HepG2 (cell line): Measurements from ENCODE around the gene NRAP.

Source experiments
- ARNT ChIP-seq: fragments of 450-650 bp; IDR thresholded peaks from 2 replicates; pipeline ENCODE4 v1.6.1; 2017
- CHD4 ChIP-seq: fragments of 200-600 bp; sonication (generic); IDR thresholded peaks from 2 replicates; pipeline ENCODE4 v1.7.0; 2017; ENCODE audit warnings: mild to moderate bottlenecking, low read length, borderline replicate concordance
- GATA4 ChIP-seq: sonication (generic); IDR thresholded peaks from 2 replicates; pipeline ENCODE4 v1.6.1; 2016; ENCODE audit warnings: antibody characterized with exemption, low read depth, borderline replicate concordance
- NONO ChIP-seq, 2 experiments: fragments of 450-650 bp in 1 of 2; sonication (generic) in 1 of 2; formaldehyde crosslinking in 1 of 2; IDR thresholded peaks in 1 of 2; conservative IDR thresholded peaks in 1 of 2; 2 replicates each; pipeline versions ENCODE4 v1.6.1 to v1.8.0; 2017 to 2022; ENCODE audit warnings: mild to moderate bottlenecking in 1 of 2, missing genetic modification reagents in 1 of 2, moderate library complexity in 1 of 2
- POLR2AphosphoS5 ChIP-seq: IDR thresholded peaks from 2 replicates; pipeline ENCODE4 v1.6.1; 2012; ENCODE audit warnings: low read depth, low read length
- REST ChIP-seq, 2 experiments: IDR thresholded peaks; 2 replicates each; pipeline ENCODE4 v1.6.1; 2011 to 2012; ENCODE audit warnings: low read length in 2 of 2, borderline replicate concordance in 1 of 2, low read depth in 1 of 2, mild to moderate bottlenecking in 1 of 2, moderate library complexity in 1 of 2
- RNF219 ChIP-seq: sonication (generic); formaldehyde crosslinking; IDR thresholded peaks from 2 replicates; pipeline ENCODE4 v1.5.0; 2020; ENCODE audit warnings: mild to moderate bottlenecking, missing genetic modification reagents
- SMAD3 ChIP-seq: sonication (generic); formaldehyde crosslinking; IDR thresholded peaks from 2 replicates; pipeline ENCODE4 v1.4.0; 2020; ENCODE audit warnings: missing genetic modification reagents
- ZNF382 ChIP-seq: sonication (generic); formaldehyde crosslinking; IDR thresholded peaks from 2 replicates; pipeline ENCODE4 v1.5.0; 2020; ENCODE audit warnings: missing genetic modification reagents, mild to moderate bottlenecking, borderline replicate concordance
- ZNF597 ChIP-seq: sonication (generic); formaldehyde crosslinking; IDR thresholded peaks from 2 replicates; pipeline ENCODE4 v1.5.0; 2020; ENCODE audit warnings: missing genetic modification reagents
- TF ChIP-seq, protein P1 (sequence below): sonication (generic); formaldehyde crosslinking; IDR thresholded peaks from 2 replicates; pipeline ENCODE4 v1.8.0; 2022; ENCODE audit warnings: missing genetic modification reagents, mild to moderate bottlenecking, inconsistent platforms, borderline replicate concordance
- TF ChIP-seq, protein P2 (sequence below): sonication (generic); formaldehyde crosslinking; IDR thresholded peaks from 2 replicates; pipeline ENCODE4 v1.5.0; 2020; ENCODE audit warnings: mild to moderate bottlenecking, missing genetic modification reagents, moderate library complexity

GRCh38 chr10:113650172-113650571 lies 13.7 kb downstream of the NRAP start:
- TF ChIP-seq, protein P1, sequence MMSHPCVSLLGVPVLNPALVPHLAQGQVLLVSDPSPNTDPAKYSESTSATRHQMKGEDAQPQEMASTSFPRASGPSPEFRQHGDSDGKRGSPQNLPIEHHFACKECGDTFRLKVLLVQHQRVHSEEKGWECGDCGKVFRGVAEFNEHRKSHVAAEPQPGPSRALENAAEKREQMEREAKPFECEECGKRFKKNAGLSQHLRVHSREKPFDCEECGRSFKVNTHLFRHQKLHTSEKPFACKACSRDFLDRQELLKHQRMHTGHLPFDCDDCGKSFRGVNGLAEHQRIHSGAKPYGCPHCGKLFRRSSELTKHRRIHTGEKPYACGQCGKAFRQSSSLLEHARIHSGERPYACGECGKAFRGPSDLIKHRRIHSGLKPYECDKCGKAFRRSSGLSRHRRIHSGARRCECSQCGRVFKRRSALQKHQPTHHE (CRISPR knock-in tag), result no peak
- TF ChIP-seq CHD4, result no peak
- TF ChIP-seq NONO (IDR thresholded peaks at IDR 0.05), result no peak
- no peak for TF ChIP-seq NONO (CRISPR knock-in tag; conservative IDR thresholded peaks at IDR 0.05)
- TF ChIP-seq, protein P2, sequence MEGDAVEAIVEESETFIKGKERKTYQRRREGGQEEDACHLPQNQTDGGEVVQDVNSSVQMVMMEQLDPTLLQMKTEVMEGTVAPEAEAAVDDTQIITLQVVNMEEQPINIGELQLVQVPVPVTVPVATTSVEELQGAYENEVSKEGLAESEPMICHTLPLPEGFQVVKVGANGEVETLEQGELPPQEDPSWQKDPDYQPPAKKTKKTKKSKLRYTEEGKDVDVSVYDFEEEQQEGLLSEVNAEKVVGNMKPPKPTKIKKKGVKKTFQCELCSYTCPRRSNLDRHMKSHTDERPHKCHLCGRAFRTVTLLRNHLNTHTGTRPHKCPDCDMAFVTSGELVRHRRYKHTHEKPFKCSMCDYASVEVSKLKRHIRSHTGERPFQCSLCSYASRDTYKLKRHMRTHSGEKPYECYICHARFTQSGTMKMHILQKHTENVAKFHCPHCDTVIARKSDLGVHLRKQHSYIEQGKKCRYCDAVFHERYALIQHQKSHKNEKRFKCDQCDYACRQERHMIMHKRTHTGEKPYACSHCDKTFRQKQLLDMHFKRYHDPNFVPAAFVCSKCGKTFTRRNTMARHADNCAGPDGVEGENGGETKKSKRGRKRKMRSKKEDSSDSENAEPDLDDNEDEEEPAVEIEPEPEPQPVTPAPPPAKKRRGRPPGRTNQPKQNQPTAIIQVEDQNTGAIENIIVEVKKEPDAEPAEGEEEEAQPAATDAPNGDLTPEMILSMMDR, result no peak
- TF ChIP-seq GATA4, result no peak
- no peak for TF ChIP-seq ZNF597
- TF ChIP-seq SMAD3, result no peak
- TF ChIP-seq REST (IDR thresholded peaks at IDR 0.05; ENCODE audit: borderline replicate concordance in 1 of 2, low read depth in 1 of 2, low read length in 2 of 2), result no peak
- TF ChIP-seq POLR2AphosphoS5, result no peak
- no peak for TF ChIP-seq ZNF382 (CRISPR knock-in tag)
- no peak for TF ChIP-seq ARNT
- TF ChIP-seq RNF219 (CRISPR knock-in tag), result no peak
